ENCODE results near the gene SLC8A1. TPM values are rescaled to one million over a fixed set of nuclear protein-coding genes. Genes with fewer than 3 reads are reported as not detected.

Gene SLC8A1
- total RNA-seq, 2 experiments from 2014 or later: 0.47 to 0.59 TPM

DNA sequence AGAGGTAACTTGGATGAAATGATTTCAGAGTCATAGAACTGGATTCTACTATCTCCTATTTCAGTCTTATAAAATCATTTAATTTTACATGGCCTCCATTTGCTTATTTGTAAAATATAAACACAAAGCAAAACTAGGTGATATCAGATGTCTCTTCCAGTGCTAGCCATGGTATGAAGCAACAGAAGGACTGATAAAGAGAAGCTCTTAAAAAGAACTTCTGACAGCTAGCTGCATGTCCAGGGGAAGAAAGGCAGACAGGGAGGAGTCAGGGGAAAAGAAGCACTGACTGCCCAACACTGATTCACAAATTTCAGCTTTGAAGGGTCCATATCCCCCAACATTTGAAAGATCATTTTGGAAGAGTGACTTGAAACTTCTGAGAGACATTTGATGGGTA lies 6.4 kb downstream of the SLC8A1 start:
- no peaks in the 10 kb centered on the region for H3K9me3 ChIP-seq (ENCODE audit: control insufficient read depth in 1 of 2, insufficient read depth in 1 of 2, low read length in 2 of 2)
- H3K36me3 ChIP-seq (ENCODE audit: insufficient read depth, low read length): no peaks in the 10 kb centered on the region
- no peaks in the 10 kb centered on the region for H3K4me1 ChIP-seq (ENCODE audit: insufficient read depth, low read length)
- intact Hi-C loops (cut with DNase I, micrococcal nuclease): no loop called here
- ATAC-seq (ENCODE audit: poor library complexity) (no peak), DNase-seq (no peak)
- no peaks in the 10 kb centered on the region for H3K36me3 Mint-ChIP-seq (ENCODE audit: low read depth)
- no peak overlapping the region for H3K4me3 Mint-ChIP-seq
- POLR2A ChIA-PET: no interaction called here
- H3K27ac ChIP-seq (ENCODE audit: low read depth in 1 of 2, low read length in 2 of 2): no peak overlapping the region
- CTCF ChIA-PET: no interaction called here
- peaks cover 14% of the 10 kb centered on the region for H3K27me3 Mint-ChIP-seq
- H3K27ac Mint-ChIP-seq: no peak overlapping the region
- no peak overlapping the region for H3K4me3 ChIP-seq (ENCODE audit: low read length)
- peaks cover 2% of the 10 kb centered on the region for H3K4me1 Mint-ChIP-seq (ENCODE audit: low read depth)
- no peaks in the 10 kb centered on the region for H3K9me3 Mint-ChIP-seq
- no peak for TF ChIP-seq CTCF (IDR thresholded peaks at IDR 0.05)
- H3K27me3 ChIP-seq (ENCODE audit: control insufficient read depth in 1 of 2, insufficient read depth in 2 of 2, low read length in 2 of 2): peaks cover 0 to 2% of the 10 kb centered on the region in 2 experiments

- Histone ChIP-seq H3K4me3 (ENCODE audit: low read length) (no peak overlapping the region), H3K27ac (ENCODE audit: low read depth in 1 of 2, low read length in 2 of 2) (no peak overlapping the region), H3K27me3 (ENCODE audit: control insufficient read depth in 1 of 2, insufficient read depth in 2 of 2, low read length in 2 of 2) (no peaks in the 10 kb centered on the region), H3K9me3 (ENCODE audit: control insufficient read depth in 1 of 2, insufficient read depth in 1 of 2, low read length in 2 of 2) (no peaks in the 10 kb centered on the region), H3K36me3 (ENCODE audit: insufficient read depth, low read length) (no peaks in the 10 kb centered on the region), H3K4me1 (ENCODE audit: insufficient read depth, low read length) (no peaks in the 10 kb centered on the region)
- ATAC-seq (ENCODE audit: poor library complexity) (no peak), DNase-seq (peak in 1 of 14 experiments; percentile 13)
- TF ChIP-seq CTCF (IDR thresholded peaks at IDR 0.05): no peak
- intact Hi-C loops (cut with DNase I, micrococcal nuclease): no loop called here
- H3K36me3 Mint-ChIP-seq (ENCODE audit: low read depth): no peaks in the 10 kb centered on the region
- no peak overlapping the region for H3K4me3 Mint-ChIP-seq
- no peaks in the 10 kb centered on the region for H3K27me3 Mint-ChIP-seq
- no peak overlapping the region for H3K27ac Mint-ChIP-seq
- no peaks in the 10 kb centered on the region for H3K9me3 Mint-ChIP-seq
- no peaks in the 10 kb centered on the region for H3K4me1 Mint-ChIP-seq (ENCODE audit: low read depth)
- ChIA-PET CTCF (no interaction called here), POLR2A (no interaction called here)
These were observed 11.1 kb downstream of the SLC8A1 start for GRCh38 chr2:40440835-40441234.

- no peaks in the 10 kb centered on the region for H3K27me3 ChIP-seq (ENCODE audit: control insufficient read depth in 1 of 2, insufficient read depth in 2 of 2, low read length in 2 of 2)
- Mint-ChIP-seq H3K36me3 (ENCODE audit: low read depth) (no peaks in the 10 kb centered on the region), H3K27ac (no peak overlapping the region), H3K4me1 (ENCODE audit: low read depth) (no peaks in the 10 kb centered on the region), H3K9me3 (no peaks in the 10 kb centered on the region), H3K4me3 (no peak overlapping the region), H3K27me3 (no peaks in the 10 kb centered on the region)
- H3K9me3 ChIP-seq (ENCODE audit: control insufficient read depth in 1 of 2, insufficient read depth in 1 of 2, low read length in 2 of 2): no peaks in the 10 kb centered on the region
- no peaks in the 10 kb centered on the region for H3K36me3 ChIP-seq (ENCODE audit: insufficient read depth, low read length)
- H3K4me3 ChIP-seq (ENCODE audit: low read length): no peak overlapping the region
- intact Hi-C loops (cut with DNase I, micrococcal nuclease): no loop called here
- ATAC-seq (ENCODE audit: poor library complexity) (no peak), DNase-seq (no peak)
- H3K27ac ChIP-seq (ENCODE audit: low read depth in 1 of 2, low read length in 2 of 2): no peak overlapping the region
- no peak for TF ChIP-seq CTCF (IDR thresholded peaks at IDR 0.05)
- CTCF ChIA-PET: no interaction called here
- H3K4me1 ChIP-seq (ENCODE audit: insufficient read depth, low read length): no peaks in the 10 kb centered on the region
- POLR2A ChIA-PET: no interaction called here
These were observed 12.4 kb downstream of the SLC8A1 start for GRCh38 chr2:40439473-40439872.
